Osteocyte (in vitro differentiated cells): Measurements from ENCODE around the gene NPW. TPM values are rescaled to one million over a fixed set of nuclear protein-coding genes. Genes with fewer than 3 reads are reported as not detected.

ENCODE experiments used
- DNase-seq: peaks from one replicate; pipeline ENCODE4 v3.0.0; 2021; ENCODE audit warnings: mixed read lengths; ENCODE audit not compliant: unreplicated experiment; ENCODE audit errors: extremely low spot score
- H3K27ac Mint-ChIP-seq: one replicate; pipeline ENCODE4 v1.8.0; 2021; ENCODE audit warnings: mild to moderate bottlenecking, mixed read lengths; ENCODE audit not compliant: unreplicated experiment
- H3K27me3 Mint-ChIP-seq: one replicate; pipeline ENCODE4 v1.8.0; 2021; ENCODE audit warnings: mixed read lengths; ENCODE audit not compliant: unreplicated experiment
- H3K36me3 Mint-ChIP-seq: one replicate; pipeline ENCODE4 v1.8.0; 2021; ENCODE audit warnings: mixed read lengths; ENCODE audit not compliant: unreplicated experiment
- H3K4me1 Mint-ChIP-seq: one replicate; pipeline ENCODE4 v1.8.0; 2021; ENCODE audit warnings: mixed read lengths; ENCODE audit not compliant: unreplicated experiment
- H3K4me3 Mint-ChIP-seq: one replicate; pipeline ENCODE4 v1.8.0; 2021; ENCODE audit warnings: mild to moderate bottlenecking, moderate library complexity, mixed read lengths; ENCODE audit not compliant: unreplicated experiment
- H3K9me3 Mint-ChIP-seq: one replicate; pipeline ENCODE4 v1.8.0; 2021; ENCODE audit warnings: mixed read lengths; ENCODE audit not compliant: unreplicated experiment
- total RNA-seq: library from RNA; stranded (reverse); gene quantifications from 2 replicates; pipeline ENCODE4 v1.2.1, GENCODE V29; 2021
- TF ChIP-seq, protein P1 (sequence below): fragments of 200-600 bp; sonication (generic); IDR thresholded peaks from 2 replicates; pipeline ENCODE4 v1.5.0; 2021; ENCODE audit warnings: antibody characterized with exemption, mild to moderate bottlenecking, moderate library complexity

The NPW gene
- total RNA-seq, 1 donor from 2014 or later: 4.1 TPM

DNA sequence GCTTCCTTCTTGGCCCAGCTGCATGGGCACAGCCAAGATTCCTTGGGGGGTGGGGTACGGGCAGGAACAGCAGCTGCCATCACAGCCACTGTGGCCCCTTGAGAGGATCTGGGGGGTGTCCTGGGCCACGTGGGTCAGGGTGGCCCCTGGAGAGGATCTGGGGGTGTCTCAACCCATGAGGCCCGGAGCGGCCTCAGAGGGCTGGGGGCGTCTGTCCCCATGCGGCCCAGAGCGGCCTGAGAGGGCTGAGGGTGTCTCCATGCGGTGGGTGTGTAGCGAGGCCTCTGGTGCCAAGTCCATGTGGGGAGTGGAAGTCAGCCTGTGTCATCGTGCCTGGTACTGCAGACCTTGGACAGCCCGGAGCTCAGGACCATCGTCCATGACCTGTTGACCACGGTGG, 41.9 kb downstream of the NPW start:
- H3K36me3 Mint-ChIP-seq: peaks cover 22% of the 10 kb centered on the region
- no peak overlapping the region for H3K27ac Mint-ChIP-seq
- no peaks in the 10 kb centered on the region for H3K4me1 Mint-ChIP-seq
- no peak overlapping the region for H3K4me3 Mint-ChIP-seq
- no peaks in the 10 kb centered on the region for H3K27me3 Mint-ChIP-seq
- no peak for DNase-seq
- no peaks in the 10 kb centered on the region for H3K9me3 Mint-ChIP-seq
- TF ChIP-seq, protein P1, sequence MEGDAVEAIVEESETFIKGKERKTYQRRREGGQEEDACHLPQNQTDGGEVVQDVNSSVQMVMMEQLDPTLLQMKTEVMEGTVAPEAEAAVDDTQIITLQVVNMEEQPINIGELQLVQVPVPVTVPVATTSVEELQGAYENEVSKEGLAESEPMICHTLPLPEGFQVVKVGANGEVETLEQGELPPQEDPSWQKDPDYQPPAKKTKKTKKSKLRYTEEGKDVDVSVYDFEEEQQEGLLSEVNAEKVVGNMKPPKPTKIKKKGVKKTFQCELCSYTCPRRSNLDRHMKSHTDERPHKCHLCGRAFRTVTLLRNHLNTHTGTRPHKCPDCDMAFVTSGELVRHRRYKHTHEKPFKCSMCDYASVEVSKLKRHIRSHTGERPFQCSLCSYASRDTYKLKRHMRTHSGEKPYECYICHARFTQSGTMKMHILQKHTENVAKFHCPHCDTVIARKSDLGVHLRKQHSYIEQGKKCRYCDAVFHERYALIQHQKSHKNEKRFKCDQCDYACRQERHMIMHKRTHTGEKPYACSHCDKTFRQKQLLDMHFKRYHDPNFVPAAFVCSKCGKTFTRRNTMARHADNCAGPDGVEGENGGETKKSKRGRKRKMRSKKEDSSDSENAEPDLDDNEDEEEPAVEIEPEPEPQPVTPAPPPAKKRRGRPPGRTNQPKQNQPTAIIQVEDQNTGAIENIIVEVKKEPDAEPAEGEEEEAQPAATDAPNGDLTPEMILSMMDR: no peak

DNA sequence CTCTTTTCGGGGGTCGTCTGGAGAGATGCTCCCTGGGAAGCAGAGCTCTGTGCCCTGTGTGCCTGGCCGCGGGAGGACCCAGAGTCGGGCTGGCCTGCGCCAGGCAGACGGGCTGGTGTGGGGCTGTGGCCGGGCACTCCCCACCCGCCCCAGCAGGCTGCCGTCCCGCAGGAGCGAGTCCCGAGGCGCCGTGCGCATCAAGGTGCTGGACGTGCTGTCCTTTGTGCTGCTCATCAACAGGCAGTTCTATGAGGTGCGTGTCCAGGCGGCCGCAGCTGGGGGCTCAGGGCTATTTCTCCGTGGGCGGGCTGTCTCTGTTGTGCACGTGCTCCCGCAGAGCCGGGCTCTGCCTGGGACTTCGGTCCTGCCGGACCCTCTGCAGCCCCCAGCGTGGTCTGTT, 43.2 kb downstream of the NPW start:
- Mint-ChIP-seq H3K4me1 (no peaks in the 10 kb centered on the region), H3K9me3 (no peaks in the 10 kb centered on the region), H3K27ac (no peak overlapping the region), H3K36me3 (peaks cover 20% of the 10 kb centered on the region), H3K27me3 (no peaks in the 10 kb centered on the region), H3K4me3 (no peak overlapping the region)
- TF ChIP-seq, protein P1: no peak
- DNase-seq: no peak

DNA sequence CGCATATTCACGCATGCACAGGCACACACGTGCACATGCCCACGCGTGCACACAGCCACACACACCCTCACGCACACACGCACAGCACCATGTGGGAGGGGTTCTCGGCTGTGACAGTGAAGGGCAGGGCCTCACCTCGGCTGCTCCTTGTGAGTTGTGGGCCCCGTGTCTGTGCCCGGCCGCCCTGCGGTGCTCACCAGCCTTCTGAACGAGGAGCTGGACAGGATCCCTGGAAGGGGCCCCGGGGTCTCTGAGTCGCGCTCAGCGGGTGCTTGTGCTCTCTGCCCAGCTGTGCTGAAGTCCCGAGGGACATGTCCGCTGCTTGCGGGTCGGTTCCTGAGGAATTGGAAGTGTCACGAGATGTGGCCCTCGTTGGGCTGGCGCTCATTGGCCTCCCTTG, 44.3 kb downstream of the NPW start:
- Mint-ChIP-seq H3K27ac (no peak overlapping the region), H3K27me3 (no peaks in the 10 kb centered on the region), H3K36me3 (peaks cover 19% of the 10 kb centered on the region), H3K9me3 (no peaks in the 10 kb centered on the region), H3K4me3 (no peak overlapping the region), H3K4me1 (no peaks in the 10 kb centered on the region)
- DNase-seq: no peak
- TF ChIP-seq, protein P1: no peak

DNA sequence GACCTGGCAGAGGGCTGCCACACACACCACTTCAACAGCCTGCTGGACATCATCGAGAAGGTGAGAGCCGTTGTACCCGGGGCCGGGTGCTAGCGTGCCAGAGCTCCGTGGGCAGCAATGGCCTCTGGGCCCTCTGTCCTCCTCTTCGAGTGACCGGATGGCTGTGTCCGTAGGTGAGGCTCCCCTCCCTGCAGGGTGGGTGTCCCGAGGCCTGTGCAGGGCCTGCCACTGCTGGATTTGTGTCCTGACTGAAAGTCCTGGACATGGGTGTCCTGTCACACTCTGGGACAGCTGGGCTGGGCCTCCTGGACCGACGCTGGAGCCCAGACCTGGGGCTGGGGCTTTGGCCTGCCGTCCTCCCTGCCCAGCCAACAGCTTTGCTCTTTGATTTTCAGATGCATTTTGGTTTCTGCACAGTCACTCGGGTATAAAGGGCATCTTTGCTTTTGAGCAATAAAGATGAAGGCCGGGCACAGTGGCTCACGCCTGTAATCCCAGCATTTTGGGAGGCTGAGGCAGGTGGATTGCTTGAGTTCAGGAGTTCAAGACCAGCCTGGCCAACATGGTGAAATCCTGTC, 44.9 kb downstream of the NPW start:
- Mint-ChIP-seq H3K36me3 (peaks cover 21% of the 10 kb centered on the region), H3K4me1 (no peaks in the 10 kb centered on the region), H3K27ac (no peak overlapping the region), H3K4me3 (no peak overlapping the region), H3K27me3 (no peaks in the 10 kb centered on the region), H3K9me3 (no peaks in the 10 kb centered on the region)
- TF ChIP-seq, protein P1: no peak
- DNase-seq: no peak

DNA sequence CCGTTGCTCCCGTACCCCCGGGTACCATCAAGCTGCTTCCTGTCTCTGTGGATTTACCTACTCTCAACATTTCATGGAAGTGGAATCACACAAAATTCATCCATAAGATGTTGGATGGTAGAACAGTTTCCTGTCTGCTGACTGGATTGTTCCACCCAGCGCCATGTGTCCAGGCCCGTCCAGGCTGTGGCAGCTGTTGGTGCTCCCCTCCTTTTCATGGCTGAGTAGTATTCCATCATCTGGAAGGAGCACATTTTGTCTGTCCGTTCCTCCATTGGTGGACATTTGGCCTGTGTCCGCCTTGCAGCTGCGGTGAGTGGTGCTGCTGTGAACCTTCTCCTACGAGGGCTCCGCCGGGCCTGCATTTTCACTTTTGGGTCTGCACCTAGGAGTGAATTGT, 46.6 kb downstream of the NPW start:
- Mint-ChIP-seq H3K9me3 (no peaks in the 10 kb centered on the region), H3K4me1 (no peaks in the 10 kb centered on the region), H3K4me3 (no peak overlapping the region), H3K36me3 (peaks cover 22% of the 10 kb centered on the region), H3K27ac (no peak overlapping the region), H3K27me3 (no peaks in the 10 kb centered on the region)
- TF ChIP-seq, protein P1: no peak
- no peak for DNase-seq

Other genes starting within 250 kb of the NPW start
- 45.8 and 48.8 TPM in 2 replicates for gene NME3, start 248.2 kb upstream of the NPW start, total RNA-seq
- gene EME2, start 247.0 kb upstream of the NPW start, total RNA-seq: 21.5 and 22.4 TPM in 2 replicates
- gene MRPS34, start 246.7 kb upstream of the NPW start, total RNA-seq: 70.9 and 73.9 TPM in 2 replicates
- gene SPSB3, start 237.2 kb upstream of the NPW start, total RNA-seq: 52.8 and 53.4 TPM in 2 replicates
- gene NUBP2, start 236.8 kb upstream of the NPW start, total RNA-seq: 55.5 and 56.3 TPM in 2 replicates
- 0.34 and 0.43 TPM in 2 replicates for gene IGFALS, start 226.1 kb upstream of the NPW start, total RNA-seq
- 55.0 and 57.0 TPM in 2 replicates for gene HAGH, start 193.0 kb upstream of the NPW start, total RNA-seq
- gene FAHD1, start 192.6 kb upstream of the NPW start, total RNA-seq: 25.9 and 29.5 TPM in 2 replicates
- 0.63 and 1.2 TPM in 2 replicates for gene MEIOB, start 147.6 kb upstream of the NPW start, total RNA-seq
- gene HS3ST6, start 101.4 kb upstream of the NPW start, total RNA-seq: not detected in 2 replicates
- gene MSRB1, start 76.6 kb upstream of the NPW start, total RNA-seq: 17.1 and 21.0 TPM in 2 replicates
- 1.2 TPM in 1 of 2 replicates, not detected in the other for gene RPL3L, start 65.1 kb upstream of the NPW start, total RNA-seq
- gene NDUFB10, start 60.2 kb upstream of the NPW start, total RNA-seq: 126 TPM in 2 replicates
- 2,261 and 2,286 TPM in 2 replicates for gene RPS2, start 55.0 kb upstream of the NPW start, total RNA-seq
- gene RNF151, start 52.9 kb upstream of the NPW start, total RNA-seq: 0.46 TPM in 1 of 2 replicates, not detected in the other
- gene TBL3, start 47.7 kb upstream of the NPW start, total RNA-seq: 29.9 and 32.0 TPM in 2 replicates
- 0.54 and 0.91 TPM in 2 replicates for gene NOXO1, start 38.3 kb upstream of the NPW start, total RNA-seq
- 21.2 and 24.7 TPM in 2 replicates for gene GFER, start 35.6 kb upstream of the NPW start, total RNA-seq
- 0.57 and 0.91 TPM in 2 replicates for gene SYNGR3, start 29.8 kb upstream of the NPW start, total RNA-seq
- gene ZNF598, start 10.0 kb upstream of the NPW start, total RNA-seq: 45.4 and 46.9 TPM in 2 replicates
- gene NHERF2, start 7.1 kb downstream of the NPW start, total RNA-seq: 143 and 146 TPM in 2 replicates
- gene NTHL1, start 28.0 kb downstream of the NPW start, total RNA-seq: 22.2 and 24.3 TPM in 2 replicates
- 183 and 194 TPM in 2 replicates for gene TSC2, start 28.2 kb downstream of the NPW start, total RNA-seq
- gene PKD1, start 116.1 kb downstream of the NPW start, total RNA-seq: 169 and 188 TPM in 2 replicates
- gene RAB26, start 128.8 kb downstream of the NPW start, total RNA-seq: 2.0 and 3.4 TPM in 2 replicates
- gene TRAF7, start 136.0 kb downstream of the NPW start, total RNA-seq: 78.1 and 84.9 TPM in 2 replicates
- 2.4 and 3.7 TPM in 2 replicates for gene CASKIN1, start 176.8 kb downstream of the NPW start, total RNA-seq
- 57.6 and 60.2 TPM in 2 replicates for gene MLST8, start 185.7 kb downstream of the NPW start, total RNA-seq
- 6.6 and 10.1 TPM in 2 replicates for gene BRICD5, start 191.1 kb downstream of the NPW start, total RNA-seq
- gene PGP, start 195.1 kb downstream of the NPW start, total RNA-seq: 14.1 and 15.0 TPM in 2 replicates
- gene E4F1, start 203.8 kb downstream of the NPW start, total RNA-seq: 24.3 and 26.9 TPM in 2 replicates
- gene DNASE1L2, start 216.7 kb downstream of the NPW start, total RNA-seq: 1.2 and 1.7 TPM in 2 replicates
- gene ECI1, start 231.8 kb downstream of the NPW start, total RNA-seq: 46.4 and 48.1 TPM in 2 replicates
- 140 and 149 TPM in 2 replicates for gene RNPS1, start 248.3 kb downstream of the NPW start, total RNA-seq